T-helper 2 cell treated with Interferon-gamma antibody and Interleukin-4, amounts not matched to agents 100 ng/mL and 5 ng/mL, for 36 hours (primary cell): ENCODE results near the gene VILL. TPM values are rescaled to one million over a fixed set of nuclear protein-coding genes. Genes with fewer than 3 reads are reported as not detected.

Source experiments
- total RNA-seq: library from RNA; stranded (reverse); gene quantifications from 2 replicates; pipeline ENCODE4 v1.2.3, GENCODE V29; 2022

The VILL gene
- total RNA-seq, 1 donor from 2014 or later = 20.2 TPM

Other genes starting within 250 kb of the VILL start
- 10.5 and 10.9 TPM in 2 replicates for gene CTDSPL, start 128.9 kb upstream of the VILL start, total RNA-seq
- gene PLCD1, start 38.9 kb downstream of the VILL start, total RNA-seq = 11.5 and 14.4 TPM in 2 replicates
- gene DLEC1, start 48.4 kb downstream of the VILL start, total RNA-seq = 0.95 and 1.1 TPM in 2 replicates
- 91.9 and 92.4 TPM in 2 replicates for gene ACAA1, start 146.3 kb downstream of the VILL start, total RNA-seq
- 77.4 and 83.7 TPM in 2 replicates for gene MYD88, start 147.9 kb downstream of the VILL start, total RNA-seq
- gene OXSR1, start 174.8 kb downstream of the VILL start, total RNA-seq = 64.9 and 65.2 TPM in 2 replicates